ENCODE measurements around the gene GP1BA.

DNA sequence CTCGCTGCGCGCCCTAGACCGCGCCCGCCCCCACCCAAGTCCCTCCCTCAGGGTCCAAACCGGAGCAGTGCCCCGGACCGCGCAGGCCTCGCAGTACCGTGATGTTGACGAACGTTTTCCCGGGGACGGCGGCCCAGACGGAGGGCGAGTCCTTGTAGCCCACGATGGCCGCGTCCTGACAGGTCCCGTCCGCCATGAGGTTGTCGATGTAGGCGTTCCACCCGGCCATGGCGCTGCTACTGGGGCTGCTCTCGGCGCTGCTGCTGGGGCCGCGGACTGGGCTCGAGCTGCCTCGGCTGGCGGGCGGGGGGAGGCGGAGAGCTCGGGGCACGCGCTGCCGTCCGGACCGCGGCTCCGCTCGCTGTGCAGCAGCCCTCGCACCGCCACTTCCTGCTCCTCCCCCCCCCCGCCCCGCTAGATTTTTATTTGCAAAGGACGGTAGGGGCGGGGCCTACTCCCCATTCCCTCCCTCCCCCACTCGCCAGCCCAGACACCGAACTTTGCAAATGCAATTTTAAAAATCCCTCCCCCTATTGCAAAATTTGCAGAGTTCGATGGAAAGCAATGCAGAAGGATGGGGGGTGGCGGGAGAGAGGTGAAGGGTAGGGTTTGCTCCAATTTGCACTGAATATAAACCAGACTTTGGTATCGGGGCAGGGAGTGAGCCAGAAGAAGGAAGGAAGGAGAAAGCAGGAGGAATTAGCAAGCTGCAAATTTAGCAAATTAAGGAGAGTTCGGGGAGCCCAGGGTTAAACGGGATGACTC, 16.3 kb downstream of the GP1BA start, which contains the start of gene PFN1:
- TF ChIP-seq HDGF (IDR thresholded peaks at IDR 0.05; ENCODE audit: borderline replicate concordance) = no peak
- TF ChIP-seq FOXM1 (IDR thresholded peaks at IDR 0.05; ENCODE audit: borderline replicate concordance) = no peak
- no peak for TF ChIP-seq SP1 (IDR thresholded peaks at IDR 0.05)
- no peak for TF ChIP-seq ARNT (IDR thresholded peaks at IDR 0.05)
- TF ChIP-seq FOXA1 (IDR thresholded peaks at IDR 0.05) = no peak
- TF ChIP-seq BHLHE40 (IDR thresholded peaks at IDR 0.05; ENCODE audit: borderline replicate concordance) = no peak
- TF ChIP-seq ELF4 (IDR thresholded peaks at IDR 0.05) = no peak
- TF ChIP-seq NFRKB (IDR thresholded peaks at IDR 0.05) = no peak
